BE2C (cell line): ENCODE results near the gene RDH5.
A peak's percentile ranks its signal among the peaks of the same experiment; 100 is the strongest.

Experiments used
- DNase-seq: peaks from one replicate; pipeline ENCODE4 v3.0.0-alpha.2; 2020
- H3K27me3 ChIP-seq: fragments of 250-450 bp; sonication (Bioruptor Pico); 2 replicates; pipeline ENCODE4 v1.5.1; 2020; ENCODE audit warnings: mild to moderate bottlenecking
- H3K36me3 ChIP-seq: fragments of 250-450 bp; sonication (Bioruptor Pico); 2 replicates; pipeline ENCODE4 v1.5.1; 2020; ENCODE audit warnings: mild to moderate bottlenecking
- H3K4me1 ChIP-seq: fragments of 250-450 bp; sonication (Bioruptor Pico); 2 replicates; pipeline ENCODE4 v1.5.1; 2020
- H3K4me3 ChIP-seq: 2 replicates; pipeline ENCODE4 v1.5.1; 2011; ENCODE audit warnings: low read depth, low read length
- H3K9me3 ChIP-seq: fragments of 250-450 bp; sonication (Bioruptor Pico); 2 replicates; pipeline ENCODE4 v1.5.1; 2020
- TF ChIP-seq, protein P1 (sequence below): IDR thresholded peaks from 2 replicates; pipeline ENCODE4 v1.5.1; 2012; ENCODE audit warnings: mild to moderate bottlenecking, low read depth, low read length

The RDH5 gene

DNA sequence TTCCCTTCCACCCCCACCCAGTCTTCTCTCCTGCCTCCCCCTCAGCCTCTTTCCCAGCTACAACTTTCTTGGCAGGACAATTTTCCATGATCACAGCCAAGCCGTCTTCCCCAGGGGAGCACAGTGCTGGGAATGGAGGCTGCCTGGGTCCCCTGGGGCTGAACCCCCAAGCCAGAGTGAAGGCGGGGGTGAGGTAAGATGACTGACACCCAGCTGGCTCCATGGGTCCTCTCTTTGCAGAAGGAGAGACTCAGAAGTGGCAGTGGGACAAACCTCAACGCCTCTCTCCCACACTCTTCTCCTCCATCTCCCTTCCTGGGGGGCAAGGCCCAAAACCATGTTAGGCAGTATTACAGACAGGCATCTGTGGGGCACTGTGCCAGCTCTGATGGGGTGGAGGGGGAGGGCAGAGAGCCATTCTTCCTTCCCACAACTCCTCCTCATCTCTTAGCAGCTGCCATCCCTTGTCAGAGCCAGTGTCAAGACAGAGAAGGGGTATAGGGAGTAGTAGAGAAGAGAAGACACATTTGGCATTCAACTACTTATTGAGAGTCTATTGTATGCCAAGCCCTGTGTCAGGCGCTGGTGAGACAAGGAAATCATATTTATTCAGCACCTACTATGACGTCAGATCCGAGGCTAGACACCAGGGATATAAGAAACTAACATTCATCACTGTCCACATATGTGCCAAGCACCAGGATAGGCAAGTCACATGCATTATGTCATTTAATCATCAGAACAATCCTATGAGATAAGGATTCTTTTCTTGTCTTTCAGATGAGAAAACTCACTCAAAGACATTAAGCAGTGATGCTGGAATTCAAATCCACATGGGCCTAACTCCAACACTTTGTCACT, 16.1 kb upstream of the RDH5 start:
- no peaks in the 10 kb centered on the region for H3K9me3 ChIP-seq
- no peak for DNase-seq
- H3K4me3 ChIP-seq = no peak overlapping the region
- TF ChIP-seq, protein P1, sequence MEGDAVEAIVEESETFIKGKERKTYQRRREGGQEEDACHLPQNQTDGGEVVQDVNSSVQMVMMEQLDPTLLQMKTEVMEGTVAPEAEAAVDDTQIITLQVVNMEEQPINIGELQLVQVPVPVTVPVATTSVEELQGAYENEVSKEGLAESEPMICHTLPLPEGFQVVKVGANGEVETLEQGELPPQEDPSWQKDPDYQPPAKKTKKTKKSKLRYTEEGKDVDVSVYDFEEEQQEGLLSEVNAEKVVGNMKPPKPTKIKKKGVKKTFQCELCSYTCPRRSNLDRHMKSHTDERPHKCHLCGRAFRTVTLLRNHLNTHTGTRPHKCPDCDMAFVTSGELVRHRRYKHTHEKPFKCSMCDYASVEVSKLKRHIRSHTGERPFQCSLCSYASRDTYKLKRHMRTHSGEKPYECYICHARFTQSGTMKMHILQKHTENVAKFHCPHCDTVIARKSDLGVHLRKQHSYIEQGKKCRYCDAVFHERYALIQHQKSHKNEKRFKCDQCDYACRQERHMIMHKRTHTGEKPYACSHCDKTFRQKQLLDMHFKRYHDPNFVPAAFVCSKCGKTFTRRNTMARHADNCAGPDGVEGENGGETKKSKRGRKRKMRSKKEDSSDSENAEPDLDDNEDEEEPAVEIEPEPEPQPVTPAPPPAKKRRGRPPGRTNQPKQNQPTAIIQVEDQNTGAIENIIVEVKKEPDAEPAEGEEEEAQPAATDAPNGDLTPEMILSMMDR = no peak
- no peaks in the 10 kb centered on the region for H3K36me3 ChIP-seq
- H3K27me3 ChIP-seq = peaks cover 28% of the 10 kb centered on the region
- H3K4me1 ChIP-seq = no peaks in the 10 kb centered on the region

DNA sequence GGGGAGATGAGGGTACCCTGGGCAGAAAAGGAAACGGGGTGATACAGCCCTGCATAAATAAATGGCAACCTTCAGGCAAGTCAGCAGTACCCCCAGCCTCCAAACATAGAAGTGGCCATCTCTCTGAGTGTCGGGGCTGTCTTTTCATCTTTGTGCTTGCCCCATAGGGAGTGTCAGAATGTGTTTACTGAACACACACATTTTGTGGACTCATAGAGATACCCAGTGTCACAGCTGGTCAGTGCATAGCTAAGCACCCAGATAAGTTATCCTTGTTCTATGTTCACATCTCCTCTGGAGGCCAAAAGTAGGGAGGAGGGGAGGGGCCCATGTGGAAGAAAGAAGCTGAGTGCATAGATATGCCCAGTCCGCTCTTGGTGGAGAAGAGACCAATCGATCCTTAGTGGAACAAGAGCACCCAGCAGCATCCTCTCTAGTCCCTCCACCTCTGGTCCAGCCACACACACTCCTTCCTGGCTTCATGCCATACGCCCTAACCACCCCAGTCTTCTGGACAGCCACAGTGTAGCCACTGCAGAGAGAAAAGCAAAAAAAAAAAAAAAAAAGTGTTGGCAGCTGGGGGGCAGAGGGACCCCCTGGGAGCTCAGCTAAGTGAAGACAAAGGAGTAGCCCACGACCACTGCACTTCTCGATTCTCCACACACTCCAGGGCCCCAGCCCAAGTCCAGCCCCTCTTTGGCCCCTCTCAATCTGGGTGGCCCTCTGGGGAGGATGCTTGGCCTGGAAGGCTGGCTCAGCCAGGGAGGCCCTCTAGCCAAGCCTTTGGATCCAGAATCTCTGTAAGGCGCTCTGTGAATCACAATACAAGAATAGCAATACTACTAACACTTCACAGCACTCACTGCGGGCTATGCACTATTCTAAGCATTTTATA, 15.1 kb upstream of the RDH5 start:
- H3K4me1 ChIP-seq = no peaks in the 10 kb centered on the region
- H3K4me3 ChIP-seq = no peak overlapping the region
- no peaks in the 10 kb centered on the region for H3K36me3 ChIP-seq
- DNase-seq = no peak
- TF ChIP-seq, protein P1 = no peak
- H3K27me3 ChIP-seq = peaks cover 37% of the 10 kb centered on the region
- no peaks in the 10 kb centered on the region for H3K9me3 ChIP-seq

DNA sequence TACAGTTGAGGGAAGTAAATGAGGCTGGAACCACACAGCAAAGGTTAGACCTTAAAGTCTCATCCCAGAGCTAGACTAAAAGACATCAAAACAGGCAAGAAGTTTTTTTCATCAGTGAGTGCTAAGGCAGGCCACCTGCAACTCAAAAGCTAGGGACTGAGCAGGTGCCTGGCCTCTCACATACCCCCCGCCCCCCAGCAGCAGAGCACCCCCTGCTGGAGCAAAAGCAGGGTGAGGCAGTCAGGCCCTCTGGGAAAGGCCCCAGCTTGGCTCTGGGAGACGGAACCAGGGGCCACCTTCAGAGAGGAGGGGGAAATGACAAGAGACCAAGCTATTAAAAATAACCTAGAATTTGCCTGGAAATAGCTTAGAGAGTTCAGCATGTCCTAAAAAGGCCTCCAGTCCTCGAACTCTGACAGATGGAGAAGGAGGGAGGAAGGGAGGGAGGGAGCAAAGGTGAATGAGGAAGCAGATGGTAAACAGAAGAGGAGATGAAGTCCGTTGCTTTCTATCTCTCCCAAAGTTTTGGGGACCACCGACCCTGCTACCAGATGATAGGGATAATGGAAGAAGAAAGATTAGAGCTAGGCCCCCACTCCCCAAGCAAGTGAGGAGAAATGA, 14.3 kb upstream of the RDH5 start:
- Histone ChIP-seq H3K4me1 (no peaks in the 10 kb centered on the region), H3K9me3 (no peaks in the 10 kb centered on the region), H3K27me3 (peaks cover 45% of the 10 kb centered on the region), H3K36me3 (no peaks in the 10 kb centered on the region), H3K4me3 (no peak overlapping the region)
- TF ChIP-seq, protein P1 = peak; percentile 38
- DNase-seq = no peak

DNA sequence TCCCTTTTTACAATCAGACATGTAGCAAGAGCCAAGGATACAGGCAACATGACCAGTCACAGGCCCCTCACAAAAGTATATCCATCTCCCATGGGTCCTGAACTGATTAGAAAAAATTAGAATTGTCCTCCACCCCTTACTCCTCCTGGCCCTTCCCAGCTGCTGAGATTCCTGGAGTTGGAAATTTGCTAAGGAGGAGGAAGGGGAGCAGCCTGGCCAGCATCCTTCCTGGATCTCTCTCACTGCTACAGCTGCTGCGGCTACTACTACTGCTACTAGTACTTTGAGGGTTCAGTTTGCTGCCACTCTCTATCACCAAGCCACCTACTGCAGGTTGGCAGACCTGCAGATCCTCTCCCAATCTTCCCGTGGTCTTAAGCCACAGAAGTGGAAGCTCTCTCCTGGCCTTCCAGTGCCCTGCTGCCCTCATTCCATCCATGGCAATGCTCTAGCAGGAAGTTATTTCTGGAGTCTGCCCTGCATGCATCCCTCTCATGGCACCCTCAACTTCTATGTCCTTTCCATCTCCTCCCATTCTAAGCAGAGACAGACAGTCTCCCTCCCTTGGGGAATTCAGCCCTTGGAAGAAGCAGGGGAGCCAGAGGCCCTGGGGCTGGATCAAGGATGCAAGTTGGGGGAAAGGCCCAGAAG, 13.5 kb upstream of the RDH5 start:
- H3K36me3 ChIP-seq = no peaks in the 10 kb centered on the region
- TF ChIP-seq, protein P1 = no peak
- no peaks in the 10 kb centered on the region for H3K4me1 ChIP-seq
- H3K27me3 ChIP-seq = peaks cover 50% of the 10 kb centered on the region
- no peak for DNase-seq
- H3K9me3 ChIP-seq = no peaks in the 10 kb centered on the region
- peak overlapping the region; percentile 48 for H3K4me3 ChIP-seq

DNA sequence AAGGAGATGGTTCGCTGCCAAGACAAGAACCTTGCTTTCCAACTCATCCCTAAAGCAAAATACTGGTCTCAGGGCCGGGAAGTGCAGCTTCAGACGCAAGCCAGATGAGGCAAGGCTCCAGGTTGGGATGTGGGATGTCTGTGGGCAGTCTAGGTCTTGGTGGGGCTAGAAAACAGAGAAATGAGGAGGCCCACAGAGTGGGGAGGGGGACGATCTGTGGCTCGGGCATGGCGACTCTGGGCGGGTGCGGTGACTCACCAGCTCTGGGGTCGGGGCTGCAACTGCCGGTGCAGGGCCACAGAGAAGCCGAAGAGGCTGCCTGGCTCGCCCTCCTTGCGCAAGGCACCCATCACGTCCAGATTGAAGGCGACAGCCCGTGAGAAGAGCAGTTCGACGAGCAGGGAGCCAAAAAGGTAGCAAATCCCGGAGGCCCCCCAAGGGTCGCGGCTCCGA, 12.9 kb upstream of the RDH5 start:
- Histone ChIP-seq H3K27me3 (peaks cover 56% of the 10 kb centered on the region), H3K4me1 (no peaks in the 10 kb centered on the region), H3K36me3 (no peaks in the 10 kb centered on the region), H3K9me3 (no peaks in the 10 kb centered on the region), H3K4me3 (peak overlapping the region; percentile 48)
- DNase-seq = no peak
- TF ChIP-seq, protein P1 = no peak
